ENCODE measurements around the gene LRRC25.
"Not testable (repeated sequence)": the region's sequence is repeated elsewhere in the genome, so short reads cannot be mapped to it uniquely, and the experiment has no call there.

LRRC25 gene

GRCh38 chr19:18373892-18374629, 23.4 kb downstream of the LRRC25 start:
- peak; percentile 97 for DNase-seq

- no peak for DNase-seq
Observed at GRCh38 chr19:18373407-18373891, 24.0 kb downstream of the LRRC25 start.

- no peak for DNase-seq
Observed at GRCh38 chr19:18368504-18369222, 28.8 kb downstream of the LRRC25 start.

- DNase-seq, result no peak
Observed at GRCh38 chr19:18366021-18366435, 31.4 kb downstream of the LRRC25 start.

- DNase-seq, result peak; percentile 100
Observed at GRCh38 chr19:18364826-18365528, 32.4 kb downstream of the LRRC25 start.

GRCh38 chr19:18364277-18364825, 33.1 kb downstream of the LRRC25 start:
- not testable (repeated sequence) for DNase-seq

- DNase-seq, result no peak
Observed at GRCh38 chr19:18363787-18364186, 33.6 kb downstream of the LRRC25 start.

GRCh38 chr19:18362934-18363542, 34.4 kb downstream of the LRRC25 start:
- DNase-seq, result no peak

GRCh38 chr19:18361646-18362045, 35.8 kb downstream of the LRRC25 start:
- DNase-seq, result no peak

GRCh38 chr19:18357041-18357440, 40.4 kb downstream of the LRRC25 start:
- DNase-seq, result no peak

- DNase-seq, result not testable (repeated sequence)
Observed at GRCh38 chr19:18354743-18355142, 42.7 kb downstream of the LRRC25 start.

- no peak for DNase-seq
Observed at GRCh38 chr19:18353378-18354005, 43.9 kb downstream of the LRRC25 start.

- no peak for DNase-seq
Observed at GRCh38 chr19:18351544-18351943, 45.9 kb downstream of the LRRC25 start.

- DNase-seq, result no peak
Observed at GRCh38 chr19:18350490-18350889, 46.9 kb downstream of the LRRC25 start.

GRCh38 chr19:18349524-18350128, 47.8 kb downstream of the LRRC25 start:
- peak; percentile 51 for DNase-seq

GRCh38 chr19:18348818-18349339, 48.5 kb downstream of the LRRC25 start:
- DNase-seq, result not testable (repeated sequence)

- no peak for DNase-seq
Observed at GRCh38 chr19:18348171-18348570, 49.3 kb downstream of the LRRC25 start.

- DNase-seq, result no peak
Observed at GRCh38 chr19:18346091-18346490, 51.3 kb downstream of the LRRC25 start.

- no peak for DNase-seq
Observed at GRCh38 chr19:18345296-18345695, 52.1 kb downstream of the LRRC25 start.

- no peak for DNase-seq
Observed at GRCh38 chr19:18344582-18344950, 52.9 kb downstream of the LRRC25 start.

- no peak for DNase-seq
Observed at GRCh38 chr19:18342090-18342632, 55.3 kb downstream of the LRRC25 start.
